ENCODE results near the gene ERI3.

The ERI3 gene

GRCh38 chr1:44281962-44282703 lies 72.9 kb downstream of the ERI3 start:
- DNase-seq = no peak

GRCh38 chr1:44276901-44277300 lies 78.2 kb downstream of the ERI3 start:
- DNase-seq = no peak

- DNase-seq = no peak
Observed at GRCh38 chr1:44275991-44276405, 79.1 kb downstream of the ERI3 start.

GRCh38 chr1:44275296-44275962 lies 79.6 kb downstream of the ERI3 start:
- no peak for DNase-seq

- DNase-seq = no peak
Observed at GRCh38 chr1:44273560-44274350, 81.3 kb downstream of the ERI3 start.

- DNase-seq = no peak
Observed at GRCh38 chr1:44272992-44273391, 82.1 kb downstream of the ERI3 start.

GRCh38 chr1:44271646-44272045 lies 83.4 kb downstream of the ERI3 start:
- DNase-seq = no peak

- DNase-seq = no peak
Observed at GRCh38 chr1:44270686-44271628, 84.1 kb downstream of the ERI3 start.

GRCh38 chr1:44268054-44268453 lies 87.0 kb downstream of the ERI3 start:
- DNase-seq = no peak

GRCh38 chr1:44267438-44267837 lies 87.6 kb downstream of the ERI3 start:
- DNase-seq = no peak

- DNase-seq = no peak
Observed at GRCh38 chr1:44266400-44267344, 88.4 kb downstream of the ERI3 start.

GRCh38 chr1:44265656-44266358 lies 89.2 kb downstream of the ERI3 start:
- no peak for DNase-seq

GRCh38 chr1:44264451-44264771 lies 90.6 kb downstream of the ERI3 start:
- DNase-seq = no peak

GRCh38 chr1:44263568-44264450 lies 91.2 kb downstream of the ERI3 start:
- no peak for DNase-seq

- no peak for DNase-seq
Observed at GRCh38 chr1:44262816-44263567, 92.1 kb downstream of the ERI3 start.

- DNase-seq = no peak
Observed at GRCh38 chr1:44262414-44262813, 92.6 kb downstream of the ERI3 start.

- no peak for DNase-seq
Observed at GRCh38 chr1:44261962-44262361, 93.1 kb downstream of the ERI3 start.

- DNase-seq = no peak
Observed at GRCh38 chr1:44261171-44261817, 93.8 kb downstream of the ERI3 start.

- no peak for DNase-seq
Observed at GRCh38 chr1:44260792-44261170, 94.3 kb downstream of the ERI3 start.

Data from EL (cell line).